K562 (cell line): ENCODE results near the gene IRF1. TPM values are rescaled to one million over a fixed set of nuclear protein-coding genes. Genes with fewer than 3 reads are reported as not detected.
A peak's percentile ranks its signal among the peaks of the same experiment; 100 is the strongest.

Experiments
- FOXJ2 ChIP-seq: fragments of 200-800 bp; sonication (Bioruptor generic); IDR thresholded peaks from 2 replicates; pipeline ENCODE4 v1.6.1; 2016; ENCODE audit warnings: missing genetic modification characterization, missing compliant biosample characterization
- GABPA ChIP-seq: fragments of 200-800 bp; sonication (Bioruptor generic); conservative IDR thresholded peaks from 2 replicates; pipeline ENCODE4 v1.6.1; 2016; ENCODE audit warnings: low read depth, missing genetic modification characterization, missing compliant biosample characterization
- HDAC1 ChIP-seq, 2 experiments: fragments of 450-650 bp; IDR thresholded peaks; 2 replicates each; pipeline ENCODE4 v1.6.1; 2016 to 2017; ENCODE audit warnings: inconsistent platforms in 1 of 2, mild to moderate bottlenecking in 1 of 2, moderate library complexity in 1 of 2
- HIVEP1 ChIP-seq: fragments of 250-450 bp; sonication (Bioruptor Pico); IDR thresholded peaks from 2 replicates; pipeline ENCODE4 v1.4.0; 2020; ENCODE audit warnings: mild to moderate bottlenecking
- MAZ ChIP-seq, 2 experiments: fragments of 450-650 bp in 1 of 2; sonication (generic) in 1 of 2; formaldehyde crosslinking; IDR thresholded peaks in 1 of 2; conservative IDR thresholded peaks in 1 of 2; 2 replicates each; pipeline versions ENCODE4 v1.4.0 to v1.5.0; 2020; ENCODE audit warnings: mild to moderate bottlenecking in 1 of 2, missing genetic modification reagents in 1 of 2
- MYBL2 ChIP-seq, 2 experiments: fragments of 450-650 bp in 1 of 2; sonication (generic) in 1 of 2; formaldehyde crosslinking in 1 of 2; IDR thresholded peaks; 2 replicates each; pipeline versions ENCODE4 v1.6.1 to v1.8.1; 2017 to 2022; ENCODE audit warnings: borderline replicate concordance in 1 of 2, inconsistent platforms in 1 of 2, low read depth in 1 of 2, mild to moderate bottlenecking in 1 of 2, missing genetic modification reagents in 1 of 2, moderate library complexity in 1 of 2
- PHB ChIP-seq: fragments of 250-450 bp; sonication (Bioruptor Pico); IDR thresholded peaks from 2 replicates; pipeline ENCODE4 v1.5.0; 2021
- RUNX1 ChIP-seq: sonication (generic); IDR thresholded peaks from 2 replicates; pipeline ENCODE4 v1.6.1; 2016; ENCODE audit warnings: antibody characterized with exemption, low read depth
- ZBTB17 ChIP-seq: fragments of 450-650 bp; formaldehyde crosslinking; IDR thresholded peaks from 2 replicates; pipeline ENCODE4 v1.4.0; 2020; ENCODE audit warnings: mild to moderate bottlenecking
- ZFP1 ChIP-seq: fragments of 450-650 bp; formaldehyde crosslinking; IDR thresholded peaks from 2 replicates; pipeline ENCODE4 v1.4.0; 2020; ENCODE audit warnings: mild to moderate bottlenecking, mixed read lengths
- ZNF197 ChIP-seq: fragments of 200-800 bp; sonication (Bioruptor generic); IDR thresholded peaks from 2 replicates; pipeline ENCODE4 v1.6.1; 2016; ENCODE audit warnings: low read depth, missing genetic modification characterization, missing compliant biosample characterization
- polyA plus RNA-seq, 8 experiments: library from polyadenylated mRNA; depleted of rRNA in 4 of 8; stranded (reverse) in 5 of 8; unstranded in 3 of 8; fragments of >200 nt; fragmentation: Nextera tagmentation in 2 of 8; fragmentation: Illumina TruSeq in 1 of 8; extraction: Ambion mirVana in 2 of 8; extraction: Trizol in 1 of 8; gene quantifications; 2 replicates each; pipeline versions ENCODE4 v1.2.1 to v1.2.3, GENCODE V29; 2011 to 2014; ENCODE audit warnings: inconsistent platforms in 1 of 8, missing spikeins in 1 of 8
- total RNA-seq, 7 experiments: library from RNA; depleted of rRNA in 6 of 7; stranded (reverse); fragments of >200 nt in 6 of 7; fragmentation: Illumina TruSeq in 2 of 7; extraction: Trizol in 2 of 7; gene quantifications; 2 replicates each; pipeline versions ENCODE4 v1.2.1 to v1.2.3, GENCODE V29; 2011 to 2021; ENCODE audit warnings: low replicate concordance in 1 of 7
- TF ChIP-seq, protein P1 (sequence below): fragments of 450-650 bp; IDR thresholded peaks from 2 replicates; pipeline ENCODE4 v1.6.1; 2018; ENCODE audit warnings: mild to moderate bottlenecking, low read depth; ENCODE audit not compliant: partially characterized antibody
- TF ChIP-seq, protein P2 (sequence below), 3 experiments: fragments of 200-800 bp in 1 of 3; sonication (Bioruptor generic) in 1 of 3; sonication (generic) in 1 of 3; formaldehyde crosslinking in 1 of 3; IDR thresholded peaks; 2 replicates each; pipeline versions ENCODE4 v1.6.1 to v1.8.0; 2016 to 2022; ENCODE audit warnings: mild to moderate bottlenecking in 2 of 3, missing compliant biosample characterization in 2 of 3, missing genetic modification characterization in 2 of 3, missing genetic modification reagents in 1 of 3
- TF ChIP-seq, protein P3 (sequence below): sonication (generic); formaldehyde crosslinking; IDR thresholded peaks from 2 replicates; pipeline ENCODE4 v1.8.0; 2023; ENCODE audit warnings: mild to moderate bottlenecking, missing genetic modification reagents
- TF ChIP-seq, protein P4 (sequence below): fragments of 250-450 bp; sonication (Bioruptor Pico); IDR thresholded peaks from 2 replicates; pipeline ENCODE4 v1.4.0; 2020; ENCODE audit warnings: mild to moderate bottlenecking, moderate library complexity, borderline replicate concordance

Gene IRF1
- total and polyA plus RNA-seq, 9 of the 15 experiments (the other 6 are each of a cell fraction or from before 2014, with no cell fraction given), result 1.1 to 12.3 (median 5.9) TPM

DNA sequence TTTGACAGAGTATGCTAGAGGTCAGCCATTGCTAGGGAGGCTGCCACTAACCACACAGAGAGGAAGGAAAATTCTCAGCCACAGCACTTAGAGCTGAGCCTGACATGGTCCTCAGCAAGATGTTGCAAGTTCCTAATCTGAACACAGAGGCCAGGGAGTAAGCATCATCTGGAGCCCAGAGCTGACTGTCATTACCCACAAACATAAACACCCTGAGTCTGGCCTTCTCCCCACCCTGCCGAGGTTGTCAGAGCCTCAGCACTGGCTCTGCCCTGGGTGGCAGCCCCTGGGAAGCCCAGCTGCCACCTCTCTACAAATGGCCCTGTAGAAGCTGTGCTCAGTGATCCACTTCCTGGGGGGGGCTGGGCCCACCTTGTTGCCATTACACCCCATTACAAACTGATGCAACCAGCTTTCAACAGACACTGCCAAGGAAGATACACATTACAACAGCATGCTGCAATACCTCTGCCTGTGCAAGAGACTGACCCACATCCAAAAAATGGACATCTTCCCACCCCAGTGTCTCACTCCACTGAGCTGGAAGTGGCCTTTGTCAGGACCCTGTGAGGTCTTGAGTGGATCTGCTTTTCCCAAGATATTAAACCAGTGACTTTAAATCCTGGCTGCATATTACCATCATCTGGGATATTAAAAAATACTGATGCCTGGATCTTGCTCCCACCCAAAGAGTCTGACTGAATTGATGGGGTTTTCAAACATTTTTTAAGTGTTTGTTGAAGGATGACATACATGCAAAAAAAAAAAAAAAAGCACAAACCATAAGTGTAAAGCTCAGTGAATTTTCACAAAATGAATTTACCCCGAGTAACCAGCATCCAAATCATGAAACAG lies 33.0 kb downstream of the IRF1 start (continued):
- no peak for TF ChIP-seq RUNX1
- TF ChIP-seq ZFP1 (CRISPR knock-in tag), result no peak
- TF ChIP-seq, protein P1, sequence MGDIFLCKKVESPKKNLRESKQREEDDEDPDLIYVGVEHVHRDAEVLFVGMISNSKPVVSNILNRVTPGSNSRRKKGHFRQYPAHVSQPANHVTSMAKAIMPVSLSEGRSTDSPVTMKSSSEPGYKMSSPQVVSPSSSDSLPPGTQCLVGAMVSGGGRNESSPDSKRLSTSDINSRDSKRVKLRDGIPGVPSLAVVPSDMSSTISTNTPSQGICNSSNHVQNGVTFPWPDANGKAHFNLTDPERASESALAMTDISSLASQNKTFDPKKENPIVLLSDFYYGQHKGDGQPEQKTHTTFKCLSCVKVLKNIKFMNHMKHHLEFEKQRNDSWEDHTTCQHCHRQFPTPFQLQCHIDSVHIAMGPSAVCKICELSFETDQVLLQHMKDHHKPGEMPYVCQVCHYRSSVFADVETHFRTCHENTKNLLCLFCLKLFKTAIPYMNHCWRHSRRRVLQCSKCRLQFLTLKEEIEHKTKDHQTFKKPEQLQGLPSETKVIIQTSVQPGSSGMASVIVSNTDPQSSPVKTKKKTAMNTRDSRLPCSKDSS, result no peak
- TF ChIP-seq, protein P2, sequence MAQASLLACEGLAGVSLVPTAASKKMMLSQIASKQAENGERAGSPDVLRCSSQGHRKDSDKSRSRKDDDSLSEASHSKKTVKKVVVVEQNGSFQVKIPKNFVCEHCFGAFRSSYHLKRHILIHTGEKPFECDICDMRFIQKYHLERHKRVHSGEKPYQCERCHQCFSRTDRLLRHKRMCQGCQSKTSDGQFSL (CRISPR knock-in tag; IDR thresholded peaks at IDR 0.05), result peak; percentile 89
- TF ChIP-seq, protein P2 (tag; IDR thresholded peaks at IDR 0.05), result peak in 1 of 2 experiments; percentile 34; a peak in 1 of 4 replicates
- TF ChIP-seq ZNF197, result peak; percentile 70; the same call in 1 of the 2 replicates
- TF ChIP-seq FOXJ2 (tag), result peak; percentile 69
- TF ChIP-seq GABPA (tag), result peak; percentile 71
- TF ChIP-seq, protein P3, sequence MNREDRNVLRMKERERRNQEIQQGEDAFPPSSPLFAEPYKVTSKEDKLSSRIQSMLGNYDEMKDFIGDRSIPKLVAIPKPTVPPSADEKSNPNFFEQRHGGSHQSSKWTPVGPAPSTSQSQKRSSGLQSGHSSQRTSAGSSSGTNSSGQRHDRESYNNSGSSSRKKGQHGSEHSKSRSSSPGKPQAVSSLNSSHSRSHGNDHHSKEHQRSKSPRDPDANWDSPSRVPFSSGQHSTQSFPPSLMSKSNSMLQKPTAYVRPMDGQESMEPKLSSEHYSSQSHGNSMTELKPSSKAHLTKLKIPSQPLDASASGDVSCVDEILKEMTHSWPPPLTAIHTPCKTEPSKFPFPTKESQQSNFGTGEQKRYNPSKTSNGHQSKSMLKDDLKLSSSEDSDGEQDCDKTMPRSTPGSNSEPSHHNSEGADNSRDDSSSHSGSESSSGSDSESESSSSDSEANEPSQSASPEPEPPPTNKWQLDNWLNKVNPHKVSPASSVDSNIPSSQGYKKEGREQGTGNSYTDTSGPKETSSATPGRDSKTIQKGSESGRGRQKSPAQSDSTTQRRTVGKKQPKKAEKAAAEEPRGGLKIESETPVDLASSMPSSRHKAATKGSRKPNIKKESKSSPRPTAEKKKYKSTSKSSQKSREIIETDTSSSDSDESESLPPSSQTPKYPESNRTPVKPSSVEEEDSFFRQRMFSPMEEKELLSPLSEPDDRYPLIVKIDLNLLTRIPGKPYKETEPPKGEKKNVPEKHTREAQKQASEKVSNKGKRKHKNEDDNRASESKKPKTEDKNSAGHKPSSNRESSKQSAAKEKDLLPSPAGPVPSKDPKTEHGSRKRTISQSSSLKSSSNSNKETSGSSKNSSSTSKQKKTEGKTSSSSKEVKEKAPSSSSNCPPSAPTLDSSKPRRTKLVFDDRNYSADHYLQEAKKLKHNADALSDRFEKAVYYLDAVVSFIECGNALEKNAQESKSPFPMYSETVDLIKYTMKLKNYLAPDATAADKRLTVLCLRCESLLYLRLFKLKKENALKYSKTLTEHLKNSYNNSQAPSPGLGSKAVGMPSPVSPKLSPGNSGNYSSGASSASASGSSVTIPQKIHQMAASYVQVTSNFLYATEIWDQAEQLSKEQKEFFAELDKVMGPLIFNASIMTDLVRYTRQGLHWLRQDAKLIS, result no peak
- TF ChIP-seq, protein P4, sequence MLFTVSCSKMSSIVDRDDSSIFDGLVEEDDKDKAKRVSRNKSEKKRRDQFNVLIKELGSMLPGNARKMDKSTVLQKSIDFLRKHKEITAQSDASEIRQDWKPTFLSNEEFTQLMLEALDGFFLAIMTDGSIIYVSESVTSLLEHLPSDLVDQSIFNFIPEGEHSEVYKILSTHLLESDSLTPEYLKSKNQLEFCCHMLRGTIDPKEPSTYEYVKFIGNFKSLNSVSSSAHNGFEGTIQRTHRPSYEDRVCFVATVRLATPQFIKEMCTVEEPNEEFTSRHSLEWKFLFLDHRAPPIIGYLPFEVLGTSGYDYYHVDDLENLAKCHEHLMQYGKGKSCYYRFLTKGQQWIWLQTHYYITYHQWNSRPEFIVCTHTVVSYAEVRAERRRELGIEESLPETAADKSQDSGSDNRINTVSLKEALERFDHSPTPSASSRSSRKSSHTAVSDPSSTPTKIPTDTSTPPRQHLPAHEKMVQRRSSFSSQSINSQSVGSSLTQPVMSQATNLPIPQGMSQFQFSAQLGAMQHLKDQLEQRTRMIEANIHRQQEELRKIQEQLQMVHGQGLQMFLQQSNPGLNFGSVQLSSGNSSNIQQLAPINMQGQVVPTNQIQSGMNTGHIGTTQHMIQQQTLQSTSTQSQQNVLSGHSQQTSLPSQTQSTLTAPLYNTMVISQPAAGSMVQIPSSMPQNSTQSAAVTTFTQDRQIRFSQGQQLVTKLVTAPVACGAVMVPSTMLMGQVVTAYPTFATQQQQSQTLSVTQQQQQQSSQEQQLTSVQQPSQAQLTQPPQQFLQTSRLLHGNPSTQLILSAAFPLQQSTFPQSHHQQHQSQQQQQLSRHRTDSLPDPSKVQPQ (CRISPR knock-in tag), result no peak
- TF ChIP-seq PHB (CRISPR knock-in tag), result no peak
- no peak for TF ChIP-seq HDAC1 (IDR thresholded peaks at IDR 0.05)
- peak; percentile 34; the same call in 1 of the 2 replicates for TF ChIP-seq ZBTB17 (CRISPR knock-in tag)
- no peak for TF ChIP-seq HIVEP1 (CRISPR knock-in tag)
- TF ChIP-seq MAZ (CRISPR knock-in tag; conservative IDR thresholded peaks at IDR 0.05 in 1 of 2, IDR thresholded peaks at IDR 0.05 in 1 of 2), result 0 out of 4 replicates have a peak, but pooled peaks of 1 of the 2 experiments have one; percentile 30
- no peak for TF ChIP-seq MYBL2 (IDR thresholded peaks at IDR 0.05; ENCODE audit: low read depth)
- TF ChIP-seq MYBL2 (CRISPR knock-in tag; IDR thresholded peaks at IDR 0.05; ENCODE audit: borderline replicate concordance), result no peak
